SK-N-MC (cell line): ENCODE results near the gene ADAMTS12.
"Not testable (repeated sequence)": the region's sequence is repeated elsewhere in the genome, so short reads cannot be mapped to it uniquely, and the experiment has no call there.

Experiments used
- DNase-seq: peaks from one replicate; pipeline ENCODE4 v3.0.0-alpha.2; 2011; ENCODE audit warnings: low read depth, low spot score
- H3K27ac ChIP-seq: fragments of 200-600 bp; sonication (generic); 2 replicates; pipeline ENCODE4 v1.5.1; 2016; ENCODE audit warnings: mixed run types
- H3K36me3 ChIP-seq: fragments of 200-600 bp; sonication (generic); 2 replicates; pipeline ENCODE4 v1.6.1; 2017; ENCODE audit warnings: antibody characterized with exemption, low read length, mixed read lengths; ENCODE audit not compliant: insufficient read depth
- H3K4me3 ChIP-seq: fragments of 200-600 bp; sonication (generic); 2 replicates; pipeline ENCODE4 v1.5.1; 2016
- H3K9ac ChIP-seq: fragments of 200-600 bp; sonication (generic); 2 replicates; pipeline ENCODE4 v1.8.0; 2017; ENCODE audit warnings: mixed run types, mixed read lengths; ENCODE audit not compliant: insufficient read length
- H3K9me3 ChIP-seq: fragments of 200-600 bp; sonication (generic); 2 replicates; pipeline ENCODE4 v1.6.1; 2017; ENCODE audit warnings: low read depth, mild to moderate bottlenecking, antibody characterized with exemption, low read length, moderate library complexity, mixed read lengths
- EZH2 ChIP-seq: fragments of 200-600 bp; sonication (generic); IDR thresholded peaks from one replicate; pipeline ENCODE4 v1.6.1; 2017; ENCODE audit warnings: antibody characterized with exemption
- FOXP2 ChIP-seq: optimal IDR thresholded peaks from 2 replicates; pipeline ENCODE3; 2011; ENCODE audit warnings: mild to moderate bottlenecking, moderate library complexity; ENCODE audit not compliant: insufficient read depth; ENCODE audit errors: extremely low read length, control extremely low read depth
- POLR2AphosphoS5 ChIP-seq: IDR thresholded peaks from 2 replicates; pipeline ENCODE4 v1.6.1; 2012; ENCODE audit warnings: mild to moderate bottlenecking, low read depth, low read length, borderline replicate concordance

The ADAMTS12 gene

GRCh38 chr5:33530183-33531036, 361.4 kb downstream of the ADAMTS12 start:
- Histone ChIP-seq H3K9ac (no peak overlapping the region), H3K27ac (no peak overlapping the region), H3K4me3 (no peak overlapping the region), H3K36me3 (no peaks in the 10 kb centered on the region), H3K9me3 (no peaks in the 10 kb centered on the region)
- DNase-seq: no peak
- no peak for TF ChIP-seq FOXP2
- no peak for TF ChIP-seq EZH2
- no peak for TF ChIP-seq POLR2AphosphoS5

GRCh38 chr5:33527696-33528095, 364.1 kb downstream of the ADAMTS12 start:
- Histone ChIP-seq H3K9ac (no peak overlapping the region), H3K27ac (no peak overlapping the region), H3K9me3 (no peaks in the 10 kb centered on the region), H3K4me3 (no peak overlapping the region), H3K36me3 (no peaks in the 10 kb centered on the region)
- DNase-seq: no peak
- TF ChIP-seq EZH2 (no peak), FOXP2 (no peak), POLR2AphosphoS5 (no peak)

GRCh38 chr5:33526755-33527154, 365.0 kb downstream of the ADAMTS12 start:
- no peak for DNase-seq
- TF ChIP-seq POLR2AphosphoS5 (no peak), FOXP2 (no peak), EZH2 (no peak)

GRCh38 chr5:33524476-33524875, 367.3 kb downstream of the ADAMTS12 start:
- Histone ChIP-seq H3K27ac (no peak overlapping the region), H3K9me3 (no peaks in the 10 kb centered on the region), H3K4me3 (no peak overlapping the region), H3K36me3 (no peaks in the 10 kb centered on the region), H3K9ac (no peak overlapping the region)
- TF ChIP-seq FOXP2 (no peak), POLR2AphosphoS5 (no peak), EZH2 (no peak)
- no peak for DNase-seq

More at GRCh38 chr5:33526755-33527154, 365.0 kb downstream of the ADAMTS12 start:
- H3K27ac ChIP-seq: no peak overlapping the region
- H3K9ac ChIP-seq: no peak overlapping the region
- no peaks in the 10 kb centered on the region for H3K36me3 ChIP-seq
- no peaks in the 10 kb centered on the region for H3K9me3 ChIP-seq
- no peak overlapping the region for H3K4me3 ChIP-seq

- TF ChIP-seq EZH2: no peak
- no peak for TF ChIP-seq POLR2AphosphoS5
- TF ChIP-seq FOXP2: no peak
Measured at GRCh38 chr5:33523208-33523771, 368.5 kb downstream of the ADAMTS12 start.

GRCh38 chr5:33516421-33516820, 375.4 kb downstream of the ADAMTS12 start:
- H3K36me3 ChIP-seq: no peaks in the 10 kb centered on the region
- no peaks in the 10 kb centered on the region for H3K9me3 ChIP-seq
- no peak for DNase-seq
- no peak overlapping the region for H3K9ac ChIP-seq
- no peak overlapping the region for H3K27ac ChIP-seq
- TF ChIP-seq FOXP2 (no peak), POLR2AphosphoS5 (no peak), EZH2 (no peak)
- no peak overlapping the region for H3K4me3 ChIP-seq

More at GRCh38 chr5:33523208-33523771, 368.5 kb downstream of the ADAMTS12 start:
- H3K36me3 ChIP-seq: no peaks in the 10 kb centered on the region
- H3K4me3 ChIP-seq: no peak overlapping the region
- H3K9me3 ChIP-seq: no peaks in the 10 kb centered on the region
- H3K27ac ChIP-seq: no peak overlapping the region
- no peak for DNase-seq
- H3K9ac ChIP-seq: no peak overlapping the region

GRCh38 chr5:33515366-33515765, 376.4 kb downstream of the ADAMTS12 start:
- not testable (repeated sequence) for H3K27ac ChIP-seq, DNase-seq, H3K9ac ChIP-seq, H3K36me3 ChIP-seq, H3K9me3 ChIP-seq, H3K4me3 ChIP-seq

- no peak overlapping the region for H3K4me3 ChIP-seq
- no peaks in the 10 kb centered on the region for H3K36me3 ChIP-seq
- no peak overlapping the region for H3K27ac ChIP-seq
- no peaks in the 10 kb centered on the region for H3K9me3 ChIP-seq
- no peak for DNase-seq
- no peak overlapping the region for H3K9ac ChIP-seq
- TF ChIP-seq EZH2: no peak
- no peak for TF ChIP-seq FOXP2
- no peak for TF ChIP-seq POLR2AphosphoS5
Measured at GRCh38 chr5:33513462-33514185, 378.2 kb downstream of the ADAMTS12 start.
